Sigmoid colon (tissue), 7 donors: ENCODE measurements around the gene C11orf24. TPM values are rescaled to one million over a fixed set of nuclear protein-coding genes. Genes with fewer than 3 reads are reported as not detected.
A peak's percentile ranks its signal among the peaks of the same experiment; 100 is the strongest.

Source experiments
- DNase-seq: peaks from one replicate; pipeline ENCODE4 v3.0.0-alpha.2; 2019
- H3K27ac ChIP-seq, 4 donors: fragments of 200-600 bp; sonication (generic); one replicate each; pipeline ENCODE4 v1.5.1; 2016 to 2019; ENCODE audit warnings: mild to moderate bottlenecking in 1 of 4
- H3K27me3 ChIP-seq, 3 donors: fragments of 200-600 bp; sonication (generic); one replicate each; pipeline ENCODE4 v1.5.1; 2019; ENCODE audit warnings: mild to moderate bottlenecking in 1 of 3
- H3K36me3 ChIP-seq, 4 donors: fragments of 200-600 bp; sonication (generic); one replicate each; pipeline ENCODE4 v1.5.1; 2016 to 2019
- H3K4me1 ChIP-seq, 4 donors: fragments of 200-600 bp; sonication (generic); one replicate each; pipeline ENCODE4 v1.5.1; 2017 to 2019
- H3K4me3 ChIP-seq, 4 donors: fragments of 200-600 bp; sonication (generic); one replicate each; pipeline ENCODE4 v1.5.1; 2017 to 2019; ENCODE audit warnings: mild to moderate bottlenecking in 2 of 4, moderate library complexity in 1 of 4
- H3K9me3 ChIP-seq, 4 donors: fragments of 200-600 bp in 3 of 4; sonication (generic) in 3 of 4; one replicate each; pipeline versions ENCODE4 v1.5.1 to v1.6.1; 2013 to 2019
- CTCF ChIP-seq, 4 experiments: fragments of 450-650 bp in 3 of 4; fragments of 200-600 bp in 1 of 4; IDR thresholded peaks; one replicate each; pipeline ENCODE4 v1.5.1; 2016 to 2019; ENCODE audit warnings: antibody characterized with exemption in 4 of 4, mild to moderate bottlenecking in 3 of 4, moderate library complexity in 2 of 4
- EP300 ChIP-seq, 4 donors: sonication (generic); formaldehyde crosslinking; IDR thresholded peaks; one replicate each; pipeline ENCODE4 v1.6.1; 2017; ENCODE audit warnings: antibody characterized with exemption in 4 of 4
- POLR2A ChIP-seq, 2 donors: fragments of 450-650 bp; IDR thresholded peaks; one replicate each; pipeline ENCODE4 v1.6.1; 2016; ENCODE audit warnings: antibody characterized with exemption in 2 of 2, mild to moderate bottlenecking in 2 of 2, moderate library complexity in 2 of 2
- POLR2AphosphoS5 ChIP-seq, 4 donors: sonication (generic); formaldehyde crosslinking; IDR thresholded peaks; one replicate each; pipeline ENCODE4 v1.6.1; 2017; ENCODE audit warnings: antibody characterized with exemption in 4 of 4
- WGBS, 2 donors: extraction: QIAGEN DNeasy Blood & Tissue Kit; methylation state at CpG; one replicate each; pipeline ENCODE4 v1.1.7; 2013; 5-methylcytosine and 5-hydroxymethylcytosine counted together
- intact Hi-C: fragments of 100-400 bp; cut with DNase I; formaldehyde crosslinking; loops from one replicate; pipeline ENCODE4 v1.15.1; 2023
- polyA plus RNA-seq, 3 donors: library from polyadenylated mRNA; stranded (reverse); fragments of 200-250 nt; gene quantifications; one replicate each; pipeline ENCODE4 v1.2.3, GENCODE V29; 2013
- total RNA-seq, 4 donors: library from RNA; depleted of rRNA; stranded (reverse); fragments of >200 nt; gene quantifications; one replicate each; pipeline ENCODE4 v1.1.0, GENCODE V29; 2016
- donor health status: healthy with polysubstance abuse.
- donor health status: Bipolar disorder and iron deficiency.
- donor health status: healthy.

Gene C11orf24
- total and polyA plus RNA-seq, 7 donors = 13.7 to 70.3 (median 25.4) TPM

DNA sequence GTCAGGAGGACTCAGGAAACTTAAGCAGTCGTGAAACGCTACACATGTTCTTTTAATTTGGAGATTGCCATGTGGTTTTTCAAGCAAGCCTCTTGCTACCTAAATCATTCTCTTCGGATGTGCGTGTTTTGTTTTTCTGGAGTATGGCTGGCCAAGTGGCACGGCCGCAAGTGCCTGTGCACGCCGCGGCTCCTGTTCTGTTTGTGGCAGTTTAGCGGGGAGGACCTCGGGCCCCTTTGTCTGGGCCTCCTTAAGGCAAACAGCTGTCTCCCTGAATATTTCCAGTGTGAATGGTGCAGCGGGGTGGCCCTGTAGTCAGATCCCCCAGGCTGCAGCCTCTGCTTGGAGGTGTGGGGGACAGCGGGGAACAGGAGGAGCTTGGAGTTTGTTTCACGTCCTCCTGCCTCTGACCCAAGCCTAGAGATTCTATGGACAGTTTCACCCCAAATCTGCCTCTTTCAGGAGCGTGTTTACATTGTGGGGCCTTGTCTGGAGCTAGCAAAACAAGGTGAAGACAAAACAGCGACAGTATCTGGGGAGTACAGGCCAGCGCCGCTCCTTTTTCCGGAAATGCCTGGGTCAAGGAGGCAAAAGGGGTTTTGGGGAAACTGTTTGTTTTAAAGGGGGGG lies 41.9 kb upstream of the C11orf24 start:
- peak overlapping the region; percentile 65 to 82 (median 76) for H3K4me3 ChIP-seq
- H3K36me3 ChIP-seq = no peaks in the 10 kb centered on the region
- DNase-seq = no peak
- 5 to 15% methylated on average over 19 of the region's 19 CpGs for WGBS, 2 donors
- intact Hi-C loops = loop anchor here (2.0 to 5.0 kb wide), 3 partner anchors 41 to 69 kb away; partner anchors contain the start of gene C11orf24
- no peaks in the 10 kb centered on the region for H3K9me3 ChIP-seq
- peaks cover 0 to 51% (median 47%) of the 10 kb centered on the region in 4 donors for H3K4me1 ChIP-seq
- H3K27ac ChIP-seq = peak overlapping the region; percentile 78 to 92 (median 88)
- TF ChIP-seq POLR2A (IDR thresholded peaks at IDR 0.05) (no peak), CTCF (IDR thresholded peaks at IDR 0.05) (no peak), EP300 (IDR thresholded peaks at IDR 0.05) (no peak), POLR2AphosphoS5 (IDR thresholded peaks at IDR 0.05) (no peak)
- H3K27me3 ChIP-seq = no peaks in the 10 kb centered on the region

DNA sequence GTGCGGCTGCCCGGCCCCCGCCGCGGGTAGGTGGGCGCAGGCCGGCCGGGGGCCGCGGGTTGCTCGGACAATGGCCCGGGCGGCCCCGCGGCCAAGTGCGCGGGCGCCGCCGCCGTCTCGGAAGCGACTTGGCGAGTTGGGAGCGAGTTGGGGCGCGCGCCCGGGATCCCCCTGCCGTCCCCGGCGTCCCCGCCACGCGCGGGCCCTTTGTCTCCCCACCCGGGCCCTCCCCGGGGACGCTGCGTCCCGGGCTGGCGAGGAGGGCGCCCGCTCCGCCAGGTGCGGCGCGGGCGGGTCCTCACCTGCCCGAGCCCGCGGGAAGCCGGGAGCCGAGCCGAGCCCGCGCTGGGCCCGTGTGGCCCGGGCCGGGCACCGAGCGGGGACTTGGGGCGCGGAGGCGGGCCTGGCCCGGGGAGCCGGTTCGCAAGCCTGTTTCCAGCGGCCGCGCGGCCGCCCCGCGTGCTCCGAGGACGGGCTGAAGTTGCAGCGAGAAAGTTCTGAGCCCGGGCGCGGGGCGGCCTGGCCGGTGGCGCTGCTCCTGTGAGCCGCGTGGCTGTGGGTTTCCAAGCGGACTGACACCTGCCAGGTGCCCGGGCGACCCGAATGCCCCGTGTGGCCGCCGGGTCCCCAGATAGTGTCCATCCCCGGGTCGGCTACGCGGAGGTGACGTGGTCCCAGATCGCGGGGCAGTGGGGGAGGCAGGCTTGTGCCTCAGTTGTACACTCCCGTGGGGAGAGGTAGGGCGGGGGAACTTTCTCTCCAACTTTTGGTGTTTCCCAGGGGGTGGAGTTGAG lies 41.2 kb upstream of the C11orf24 start:
- no peak for TF ChIP-seq CTCF (IDR thresholded peaks at IDR 0.05)
- TF ChIP-seq POLR2AphosphoS5 (IDR thresholded peaks at IDR 0.05) = no peak
- TF ChIP-seq POLR2A (IDR thresholded peaks at IDR 0.05) = no peak
- TF ChIP-seq EP300 (IDR thresholded peaks at IDR 0.05) = no peak
- Histone ChIP-seq H3K4me3 (peak overlapping the region; percentile 65 to 82 (median 76)), H3K36me3 (no peaks in the 10 kb centered on the region), H3K27me3 (no peaks in the 10 kb centered on the region), H3K27ac (peak overlapping the region; percentile 78 to 92 (median 88)), H3K9me3 (no peaks in the 10 kb centered on the region), H3K4me1 (peaks cover 0 to 51% (median 47%) of the 10 kb centered on the region in 4 donors)
- 0 to 1% methylated on average over 102 of the region's 102 CpGs for WGBS, 2 donors
- intact Hi-C loops = loop anchor here (5.0 kb wide), 2 partner anchors 41 to 69 kb away; partner anchors contain the start of gene C11orf24
- DNase-seq = no peak

GRCh38 chr11:68312117-68312779 lies 40.5 kb upstream of the C11orf24 start, which contains the start of gene LRP5:
Gene LRP5 (plus strand): TSS chr11:68312591. CDS start chr11:68312715, 124 bp downstream.
- no peaks in the 10 kb centered on the region for H3K27me3 ChIP-seq
- TF ChIP-seq POLR2AphosphoS5 (IDR thresholded peaks at IDR 0.05) = no peak
- TF ChIP-seq POLR2A (IDR thresholded peaks at IDR 0.05) = no peak
- no peak for TF ChIP-seq CTCF (IDR thresholded peaks at IDR 0.05)
- no peak for TF ChIP-seq EP300 (IDR thresholded peaks at IDR 0.05)
- peak; percentile 69 for DNase-seq
- peak within 1 kb of the TSS; percentile 78 to 92 (median 88) for H3K27ac ChIP-seq
- intact Hi-C loops = loop anchor here (5.0 kb wide), 2 partner anchors 40 to 70 kb away; partner anchors contain the start of gene C11orf24
- no peaks in the 10 kb centered on the region for H3K9me3 ChIP-seq
- H3K4me1 ChIP-seq = peaks cover 0 to 46% (median 41%) of the 10 kb centered on the region in 4 donors
- WGBS, 2 donors = 2 to 3% methylated on average over 85 of the region's 85 CpGs
- peak within 1 kb of the TSS; percentile 65 to 82 (median 76) for H3K4me3 ChIP-seq
- H3K36me3 ChIP-seq = no peaks in the 10 kb centered on the region

GRCh38 chr11:68311160-68312116 lies 39.7 kb upstream of the C11orf24 start:
- H3K9me3 ChIP-seq = no peaks in the 10 kb centered on the region
- no peak for DNase-seq
- TF ChIP-seq EP300 (IDR thresholded peaks at IDR 0.05) (no peak), CTCF (IDR thresholded peaks at IDR 0.05) (no peak), POLR2A (IDR thresholded peaks at IDR 0.05) (no peak), POLR2AphosphoS5 (IDR thresholded peaks at IDR 0.05) (no peak)
- intact Hi-C loops = loop anchor here (5.0 kb wide), 2 partner anchors 39 to 71 kb away; partner anchors contain the start of gene C11orf24
- H3K36me3 ChIP-seq = no peaks in the 10 kb centered on the region
- H3K27me3 ChIP-seq = no peaks in the 10 kb centered on the region
- H3K4me3 ChIP-seq = peak overlapping the region in 3 of 4 donors; percentile 72 to 82 (median 80)
- H3K27ac ChIP-seq = peak overlapping the region; percentile 78 to 87 (median 84)
- WGBS, 2 donors = 79 to 82% methylated on average over 25 of the region's 25 CpGs
- H3K4me1 ChIP-seq = peaks cover 0 to 38% (median 33%) of the 10 kb centered on the region in 4 donors
